ENCODE measurements around the gene TRABD2B. TPM values are rescaled to one million over a fixed set of nuclear protein-coding genes. Genes with fewer than 3 reads are reported as not detected.

TRABD2B gene
- total and polyA plus RNA-seq, 2 experiments from 2014 or later = 1.00 to 2.3 TPM

DNA sequence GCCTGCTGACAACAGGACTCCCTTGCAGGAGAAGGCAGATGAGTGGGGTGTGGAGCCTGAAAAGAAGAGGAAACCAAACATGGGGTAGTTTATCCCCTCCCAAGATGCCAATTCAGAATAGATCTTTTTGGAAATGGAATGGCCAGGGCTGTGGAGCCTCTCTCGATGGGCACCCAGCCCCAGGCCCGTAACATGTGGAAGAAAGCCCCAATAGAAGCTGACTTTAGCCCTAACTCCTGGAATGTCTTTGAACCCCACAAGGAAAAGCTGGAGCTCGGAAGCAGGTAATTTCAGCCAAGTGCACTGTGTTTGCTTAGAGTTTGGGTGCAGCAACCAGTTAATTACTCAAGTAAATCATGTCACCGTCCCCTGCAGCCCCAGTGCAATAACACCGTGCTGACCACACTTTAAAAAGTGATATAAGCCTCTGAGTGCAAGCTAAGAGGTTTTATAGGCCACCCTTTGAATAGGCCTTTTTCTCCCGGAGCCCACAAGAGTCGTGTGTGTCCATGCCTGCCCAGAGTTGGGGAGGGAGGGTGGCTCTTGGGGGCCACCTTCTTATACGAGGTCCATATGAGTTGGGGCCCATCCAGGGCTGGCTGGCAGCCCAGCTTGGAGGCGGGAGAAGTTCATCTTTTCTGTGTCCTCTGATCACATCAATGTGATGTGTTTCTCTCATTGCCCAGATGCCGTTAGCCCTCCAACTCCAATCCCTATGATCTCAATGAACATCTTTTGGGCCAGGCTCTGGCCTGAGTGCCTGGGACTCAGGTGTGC is 153.2 kb downstream of the TRABD2B start:
- TF ChIP-seq EZH2 (IDR thresholded peaks at IDR 0.05; ENCODE audit: borderline replicate concordance) (no peak), EZH2phosphoT487 (IDR thresholded peaks at IDR 0.05; ENCODE audit: low read depth, severe bottlenecking, unreplicated experiment) (no peak), CTCF (IDR thresholded peaks at IDR 0.05; ENCODE audit: poor library complexity) (no peak)

GRCh38 chr1:47843059-47843458 is 154.1 kb downstream of the TRABD2B start:
- WGBS (ENCODE audit: low lambda C conversion rate, missing lambda C conversion rate) = 87% methylated on average over 6 of the region's 6 CpGs
- DNase-seq (ENCODE audit: low spot score) = no peak
- H3K9me3 ChIP-seq (ENCODE audit: low read depth) = no peaks in the 10 kb centered on the region
- TF ChIP-seq CTCF (IDR thresholded peaks at IDR 0.05; ENCODE audit: poor library complexity) (no peak), EZH2phosphoT487 (IDR thresholded peaks at IDR 0.05; ENCODE audit: low read depth, severe bottlenecking, unreplicated experiment) (no peak), EZH2 (IDR thresholded peaks at IDR 0.05; ENCODE audit: borderline replicate concordance) (no peak)
- H3K4me3 ChIP-seq = no peak overlapping the region
- H4K20me1 ChIP-seq (ENCODE audit: insufficient read depth, poor library complexity, severe bottlenecking) = no peaks in the 10 kb centered on the region
- no peaks in the 10 kb centered on the region for H3K9me2 ChIP-seq (replicated peaks; ENCODE audit: insufficient read depth)
- H3K4me2 ChIP-seq = no peak overlapping the region
- no peaks in the 10 kb centered on the region for H3K79me2 ChIP-seq
- no peaks in the 10 kb centered on the region for H3K36me3 ChIP-seq (replicated peaks; ENCODE audit: insufficient read depth, low read depth)
- no peak overlapping the region for H3K27ac ChIP-seq
- H3K27me3 ChIP-seq = no peaks in the 10 kb centered on the region
- H2AFZ ChIP-seq = no peak overlapping the region
- peaks cover 19% of the 10 kb centered on the region for H3K4me1 ChIP-seq (ENCODE audit: insufficient read depth)

More for the DNA sequence above, 153.2 kb downstream of the TRABD2B start:
- no peaks in the 10 kb centered on the region for H3K36me3 ChIP-seq (replicated peaks; ENCODE audit: insufficient read depth, low read depth)
- H3K4me1 ChIP-seq (ENCODE audit: insufficient read depth) = peaks cover 14% of the 10 kb centered on the region
- no peaks in the 10 kb centered on the region for H3K9me2 ChIP-seq (replicated peaks; ENCODE audit: insufficient read depth)
- H2AFZ ChIP-seq = no peak overlapping the region
- 61% methylated on average over 10 of the region's 10 CpGs for WGBS (ENCODE audit: low lambda C conversion rate, missing lambda C conversion rate)
- DNase-seq (ENCODE audit: low spot score) = no peak
- no peaks in the 10 kb centered on the region for H3K79me2 ChIP-seq
- no peaks in the 10 kb centered on the region for H3K9me3 ChIP-seq (ENCODE audit: low read depth)
- H4K20me1 ChIP-seq (ENCODE audit: insufficient read depth, poor library complexity, severe bottlenecking) = no peaks in the 10 kb centered on the region
- H3K27ac ChIP-seq = peak overlapping the region; percentile 25
- no peak overlapping the region for H3K4me3 ChIP-seq
- H3K4me2 ChIP-seq = no peak overlapping the region
- H3K27me3 ChIP-seq = no peaks in the 10 kb centered on the region

DNA sequence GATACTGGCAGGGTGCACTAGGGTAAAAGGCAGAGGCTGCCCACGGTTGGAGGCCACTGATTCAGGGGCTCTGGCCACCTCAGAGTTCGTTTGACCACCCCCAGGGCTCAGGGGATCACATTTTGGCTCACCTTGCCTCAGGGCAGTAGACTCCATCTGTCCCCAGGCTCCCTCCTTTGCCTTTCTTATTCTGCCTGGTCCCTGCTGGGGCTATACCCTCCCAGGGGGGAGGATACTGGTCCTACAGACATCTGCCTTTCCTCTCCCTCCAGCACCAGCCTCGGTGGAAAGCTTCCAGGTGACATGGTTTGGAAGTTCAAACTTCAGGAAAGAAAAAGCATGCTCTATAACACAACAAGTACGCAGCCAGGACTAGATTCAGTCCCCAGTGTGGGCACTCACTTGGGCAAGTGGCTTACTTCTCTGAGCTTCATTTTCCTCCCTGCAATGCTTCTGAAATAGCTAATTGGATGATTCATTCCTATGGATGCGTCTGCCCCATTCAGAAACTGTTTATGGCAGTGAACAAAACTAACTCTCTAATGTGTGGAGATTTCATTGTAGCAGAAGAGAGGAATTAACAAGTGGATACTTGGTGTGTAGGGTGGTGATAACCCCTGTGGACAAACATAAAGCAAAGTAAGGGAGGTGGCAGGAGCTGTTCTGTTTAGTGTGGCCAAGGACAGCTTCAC is 154.8 kb downstream of the TRABD2B start:
- Histone ChIP-seq H3K4me2 (no peak overlapping the region), H3K36me3 (replicated peaks; ENCODE audit: insufficient read depth, low read depth) (no peaks in the 10 kb centered on the region), H3K4me1 (ENCODE audit: insufficient read depth) (peaks cover 24% of the 10 kb centered on the region), H3K79me2 (no peaks in the 10 kb centered on the region), H2AFZ (no peak overlapping the region), H3K27ac (no peak overlapping the region), H3K9me3 (ENCODE audit: low read depth) (no peaks in the 10 kb centered on the region), H3K4me3 (no peak overlapping the region), H3K9me2 (replicated peaks; ENCODE audit: insufficient read depth) (no peaks in the 10 kb centered on the region), H3K27me3 (no peaks in the 10 kb centered on the region), H4K20me1 (ENCODE audit: insufficient read depth, poor library complexity, severe bottlenecking) (no peaks in the 10 kb centered on the region)
- 56% methylated on average over 5 of the region's 5 CpGs for whole genome bisulfite sequencing (ENCODE audit: low lambda C conversion rate, missing lambda C conversion rate)
- DNase-seq (ENCODE audit: low spot score) = no peak
- TF ChIP-seq EZH2phosphoT487 (IDR thresholded peaks at IDR 0.05; ENCODE audit: low read depth, severe bottlenecking, unreplicated experiment) (no peak), EZH2 (IDR thresholded peaks at IDR 0.05; ENCODE audit: borderline replicate concordance) (no peak), CTCF (IDR thresholded peaks at IDR 0.05; ENCODE audit: poor library complexity) (no peak)

Data from hepatocyte (in vitro differentiated cells).